Liver (tissue), 9 donors: ENCODE results near the gene ERH. TPM values are rescaled to one million over a fixed set of nuclear protein-coding genes. Genes with fewer than 3 reads are reported as not detected.

ENCODE experiments used
- DNase-seq: peaks from one replicate; pipeline ENCODE4 v3.0.0-alpha.2; 2017; ENCODE audit warnings: low spot score
- H3K27ac ChIP-seq, 2 donors: one replicate each; pipeline ENCODE4 v1.7.0; 2013; ENCODE audit warnings: inconsistent platforms in 2 of 2, low read length in 2 of 2, control low read depth in 1 of 2, low read depth in 1 of 2, mild to moderate bottlenecking in 1 of 2
- H3K27me3 ChIP-seq, 4 donors: one replicate each; pipeline versions ENCODE4 v1.6.1 to v1.7.0; 2013; ENCODE audit warnings: low read length in 3 of 4, inconsistent platforms in 1 of 4, mild to moderate bottlenecking in 1 of 4, moderate library complexity in 1 of 4; ENCODE audit not compliant: control insufficient read depth in 4 of 4, insufficient read depth in 4 of 4
- H3K36me3 ChIP-seq, 4 donors: one replicate each; pipeline versions ENCODE4 v1.6.1 to v1.7.0; 2013; ENCODE audit warnings: low read length in 3 of 4, mild to moderate bottlenecking in 3 of 4, low read depth in 1 of 4, moderate library complexity in 1 of 4; ENCODE audit not compliant: control insufficient read depth in 4 of 4, insufficient read depth in 3 of 4
- H3K4me1 ChIP-seq, 4 donors: one replicate each; pipeline versions ENCODE4 v1.6.1 to v1.7.0; 2013; ENCODE audit warnings: low read length in 3 of 4, mild to moderate bottlenecking in 3 of 4, moderate library complexity in 1 of 4; ENCODE audit not compliant: control insufficient read depth in 4 of 4, insufficient read depth in 4 of 4
- H3K4me3 ChIP-seq, 3 donors: one replicate each; pipeline versions ENCODE4 v1.6.1 to v1.7.0; 2013; ENCODE audit warnings: low read length in 3 of 3, control low read depth in 1 of 3, low read depth in 1 of 3, mild to moderate bottlenecking in 1 of 3
- H3K9ac ChIP-seq, 2 donors: one replicate each; pipeline ENCODE4 v1.7.0; 2013; ENCODE audit warnings: low read length in 2 of 2, mild to moderate bottlenecking in 2 of 2, moderate library complexity in 2 of 2, control low read depth in 1 of 2, low read depth in 1 of 2
- H3K9me3 ChIP-seq, 4 donors: one replicate each; pipeline versions ENCODE4 v1.6.1 to v1.7.0; 2013; ENCODE audit warnings: low read length in 3 of 4; ENCODE audit not compliant: control insufficient read depth in 4 of 4
- EGR1 ChIP-seq, 2 donors: IDR thresholded peaks; 2 replicates each; pipeline ENCODE4 v1.6.1; 2016 to 2018; ENCODE audit warnings: antibody characterized with exemption in 2 of 2, low read depth in 2 of 2
- FOXA1 ChIP-seq: IDR thresholded peaks from 2 replicates; pipeline ENCODE4 v1.6.1; 2016; ENCODE audit warnings: antibody characterized with exemption
- FOXA2 ChIP-seq: IDR thresholded peaks from 2 replicates; pipeline ENCODE4 v1.6.1; 2016; ENCODE audit warnings: antibody characterized with exemption
- GABPA ChIP-seq, 2 donors: IDR thresholded peaks in 1 of 2; conservative IDR thresholded peaks in 1 of 2; 2 replicates each; pipeline ENCODE4 v1.6.1; 2016; ENCODE audit warnings: antibody characterized with exemption in 2 of 2, mild to moderate bottlenecking in 1 of 2, moderate library complexity in 1 of 2
- HNF4A ChIP-seq, 2 donors: conservative IDR thresholded peaks; 2 replicates each; pipeline ENCODE4 v1.6.1; 2016; ENCODE audit warnings: antibody characterized with exemption in 2 of 2, mild to moderate bottlenecking in 2 of 2
- HNF4G ChIP-seq: IDR thresholded peaks from 2 replicates; pipeline ENCODE4 v1.6.1; 2016; ENCODE audit warnings: antibody characterized with exemption
- JUND ChIP-seq, 2 donors: IDR thresholded peaks; 2 replicates each; pipeline ENCODE4 v1.6.1; 2016; ENCODE audit warnings: antibody characterized with exemption in 2 of 2
- NR2F2 ChIP-seq: IDR thresholded peaks from 2 replicates; pipeline ENCODE4 v1.6.1; 2016; ENCODE audit warnings: antibody characterized with exemption
- RAD21 ChIP-seq, 2 donors: IDR thresholded peaks; 2 replicates each; pipeline ENCODE4 v1.6.1; 2016; ENCODE audit warnings: antibody characterized with exemption in 2 of 2, mild to moderate bottlenecking in 2 of 2
- RXRA ChIP-seq, 2 donors: IDR thresholded peaks; 2 replicates each; pipeline ENCODE4 v1.6.1; 2017 to 2018; ENCODE audit warnings: antibody characterized with exemption in 2 of 2, mild to moderate bottlenecking in 1 of 2
- SP1 ChIP-seq: IDR thresholded peaks from 2 replicates; pipeline ENCODE4 v1.6.1; 2018; ENCODE audit warnings: antibody characterized with exemption, mild to moderate bottlenecking
- TAF1 ChIP-seq: conservative IDR thresholded peaks from 2 replicates; pipeline ENCODE4 v1.6.1; 2016; ENCODE audit warnings: antibody characterized with exemption, mild to moderate bottlenecking
- YY1 ChIP-seq: IDR thresholded peaks from 2 replicates; pipeline ENCODE4 v1.6.1; 2016; ENCODE audit warnings: antibody characterized with exemption, mild to moderate bottlenecking
- WGBS: extraction: QIAGEN DNeasy Blood & Tissue Kit; methylation state at CpG from one replicate; pipeline ENCODE4 v1.1.7; 2013; 5-methylcytosine and 5-hydroxymethylcytosine counted together
- polyA plus RNA-seq, 2 donors: library from polyadenylated mRNA; stranded (reverse) in 1 of 2; unstranded in 1 of 2; fragments of 200-250 nt in 1 of 2; fragments of >200 nt in 1 of 2; fragmentation: Nextera tagmentation in 1 of 2; extraction: Ambion mirVana in 1 of 2; gene quantifications; one replicate each; pipeline versions ENCODE4 v1.2.1 to v1.2.3, GENCODE V29; 2013 to 2015
- total RNA-seq, 2 donors: library from RNA; depleted of rRNA; stranded (reverse); fragments of >200 nt; gene quantifications; one replicate each; pipeline ENCODE4 v1.2.3, GENCODE V29; 2014
- TF ChIP-seq, protein P1 (sequence below): IDR thresholded peaks from 2 replicates; pipeline ENCODE4 v1.6.1; 2016; ENCODE audit warnings: antibody characterized with exemption
- TF ChIP-seq, protein P2 (sequence below): IDR thresholded peaks from 2 replicates; pipeline ENCODE4 v1.6.1; 2016; ENCODE audit warnings: antibody characterized with exemption
- TF ChIP-seq, protein P3 (sequence below): fragments of 150-350 bp; IDR thresholded peaks from 2 replicates; pipeline ENCODE4 v1.5.1; 2017; ENCODE audit warnings: improper control_type of control experiment, low read depth, low read length; ENCODE audit not compliant: missing input control
- TF ChIP-seq, protein P4 (sequence below): IDR thresholded peaks from 2 replicates; pipeline ENCODE4 v1.6.1; 2016; ENCODE audit warnings: antibody characterized with exemption
- TF ChIP-seq, protein P5 (sequence below): IDR thresholded peaks from 2 replicates; pipeline ENCODE4 v1.6.1; 2016; ENCODE audit warnings: antibody characterized with exemption, mild to moderate bottlenecking
- donor health status: healthy.
- donor health status: healthy.
- donor health status: healthy.
- donor health status: healthy.
- donor health status: healthy.

Gene ERH
- total and polyA plus RNA-seq, 4 donors = 49.2 to 78.0 (median 63.4) TPM

DNA sequence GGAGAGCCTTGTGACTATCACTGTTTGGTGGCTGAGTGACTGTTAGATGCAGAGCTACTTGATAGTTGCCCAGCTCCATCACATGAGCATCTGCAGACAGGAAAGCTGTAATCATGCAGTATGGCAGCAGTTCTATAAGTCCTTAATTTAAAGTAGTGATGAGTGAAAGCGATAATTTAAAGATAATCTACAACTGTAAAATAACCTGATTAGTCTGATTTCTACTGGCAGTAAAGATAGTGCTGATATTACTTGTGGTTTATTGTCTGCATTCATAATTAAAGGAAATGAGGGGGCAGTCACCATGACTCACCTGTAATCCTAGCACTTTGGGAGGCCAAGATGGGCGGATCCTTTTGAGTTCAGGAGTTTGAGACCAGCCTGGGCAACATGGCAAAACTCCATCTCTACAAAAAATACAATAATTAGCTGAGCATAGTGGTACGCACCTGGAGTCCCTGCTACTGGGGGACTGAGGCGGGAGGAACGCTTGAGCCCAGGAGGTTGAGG is 45.3 kb upstream of the ERH start:
- H3K9me3 ChIP-seq = no peaks in the 10 kb centered on the region
- TF ChIP-seq HNF4A (conservative IDR thresholded peaks at IDR 0.05) = no peak
- no peak for DNase-seq
- no peak overlapping the region for H3K27ac ChIP-seq
- H3K9ac ChIP-seq = no peak overlapping the region
- H3K4me1 ChIP-seq = no peaks in the 10 kb centered on the region
- H3K36me3 ChIP-seq = peaks cover 3 to 13% (median 6%) of the 10 kb centered on the region in 4 donors
- no peaks in the 10 kb centered on the region for H3K27me3 ChIP-seq
- WGBS = over 99% methylated on average over 5 of the region's 5 CpGs
- no peak overlapping the region for H3K4me3 ChIP-seq

DNA sequence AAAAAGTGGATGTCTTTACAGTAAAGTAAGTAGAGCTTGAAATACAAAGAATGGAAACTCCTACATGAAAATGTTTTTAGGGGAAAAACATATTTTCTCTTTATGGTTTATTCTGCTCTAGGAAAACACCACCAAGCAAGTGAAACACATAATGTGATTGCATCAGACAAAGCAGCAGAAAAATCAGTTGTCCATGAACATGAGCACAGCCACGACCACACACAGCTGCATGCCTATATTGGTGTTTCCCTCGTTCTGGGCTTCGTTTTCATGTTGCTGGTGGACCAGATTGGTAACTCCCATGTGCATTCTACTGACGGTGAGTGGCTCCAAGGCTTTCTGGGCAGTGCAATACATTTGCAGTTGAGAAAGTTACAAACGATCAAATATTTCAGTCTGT is 43.8 kb upstream of the ERH start:
- H3K27me3 ChIP-seq = no peaks in the 10 kb centered on the region
- no peak overlapping the region for H3K27ac ChIP-seq
- no peak for DNase-seq
- TF ChIP-seq EGR1 (IDR thresholded peaks at IDR 0.05; ENCODE audit: low read depth in 2 of 2) (no peak), YY1 (no peak), HNF4G (no peak), HNF4A (conservative IDR thresholded peaks at IDR 0.05) (no peak), GABPA (IDR thresholded peaks at IDR 0.05 in 1 of 2, conservative IDR thresholded peaks at IDR 0.05 in 1 of 2) (no peak), NR2F2 (no peak), SP1 (no peak), JUND (IDR thresholded peaks at IDR 0.05) (no peak), FOXA1 (no peak), RAD21 (IDR thresholded peaks at IDR 0.05) (no peak), TAF1 (no peak), RXRA (IDR thresholded peaks at IDR 0.05) (no peak), FOXA2 (no peak)
- TF ChIP-seq, protein P1, sequence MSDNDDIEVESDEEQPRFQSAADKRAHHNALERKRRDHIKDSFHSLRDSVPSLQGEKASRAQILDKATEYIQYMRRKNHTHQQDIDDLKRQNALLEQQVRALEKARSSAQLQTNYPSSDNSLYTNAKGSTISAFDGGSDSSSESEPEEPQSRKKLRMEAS = no peak
- TF ChIP-seq, protein P2, sequence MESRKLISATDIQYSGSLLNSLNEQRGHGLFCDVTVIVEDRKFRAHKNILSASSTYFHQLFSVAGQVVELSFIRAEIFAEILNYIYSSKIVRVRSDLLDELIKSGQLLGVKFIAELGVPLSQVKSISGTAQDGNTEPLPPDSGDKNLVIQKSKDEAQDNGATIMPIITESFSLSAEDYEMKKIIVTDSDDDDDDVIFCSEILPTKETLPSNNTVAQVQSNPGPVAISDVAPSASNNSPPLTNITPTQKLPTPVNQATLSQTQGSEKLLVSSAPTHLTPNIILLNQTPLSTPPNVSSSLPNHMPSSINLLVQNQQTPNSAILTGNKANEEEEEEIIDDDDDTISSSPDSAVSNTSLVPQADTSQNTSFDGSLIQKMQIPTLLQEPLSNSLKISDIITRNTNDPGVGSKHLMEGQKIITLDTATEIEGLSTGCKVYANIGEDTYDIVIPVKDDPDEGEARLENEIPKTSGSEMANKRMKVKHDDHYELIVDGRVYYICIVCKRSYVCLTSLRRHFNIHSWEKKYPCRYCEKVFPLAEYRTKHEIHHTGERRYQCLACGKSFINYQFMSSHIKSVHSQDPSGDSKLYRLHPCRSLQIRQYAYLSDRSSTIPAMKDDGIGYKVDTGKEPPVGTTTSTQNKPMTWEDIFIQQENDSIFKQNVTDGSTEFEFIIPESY = no peak
- TF ChIP-seq, protein P3, sequence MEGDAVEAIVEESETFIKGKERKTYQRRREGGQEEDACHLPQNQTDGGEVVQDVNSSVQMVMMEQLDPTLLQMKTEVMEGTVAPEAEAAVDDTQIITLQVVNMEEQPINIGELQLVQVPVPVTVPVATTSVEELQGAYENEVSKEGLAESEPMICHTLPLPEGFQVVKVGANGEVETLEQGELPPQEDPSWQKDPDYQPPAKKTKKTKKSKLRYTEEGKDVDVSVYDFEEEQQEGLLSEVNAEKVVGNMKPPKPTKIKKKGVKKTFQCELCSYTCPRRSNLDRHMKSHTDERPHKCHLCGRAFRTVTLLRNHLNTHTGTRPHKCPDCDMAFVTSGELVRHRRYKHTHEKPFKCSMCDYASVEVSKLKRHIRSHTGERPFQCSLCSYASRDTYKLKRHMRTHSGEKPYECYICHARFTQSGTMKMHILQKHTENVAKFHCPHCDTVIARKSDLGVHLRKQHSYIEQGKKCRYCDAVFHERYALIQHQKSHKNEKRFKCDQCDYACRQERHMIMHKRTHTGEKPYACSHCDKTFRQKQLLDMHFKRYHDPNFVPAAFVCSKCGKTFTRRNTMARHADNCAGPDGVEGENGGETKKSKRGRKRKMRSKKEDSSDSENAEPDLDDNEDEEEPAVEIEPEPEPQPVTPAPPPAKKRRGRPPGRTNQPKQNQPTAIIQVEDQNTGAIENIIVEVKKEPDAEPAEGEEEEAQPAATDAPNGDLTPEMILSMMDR = no peak
- TF ChIP-seq, protein P4, sequence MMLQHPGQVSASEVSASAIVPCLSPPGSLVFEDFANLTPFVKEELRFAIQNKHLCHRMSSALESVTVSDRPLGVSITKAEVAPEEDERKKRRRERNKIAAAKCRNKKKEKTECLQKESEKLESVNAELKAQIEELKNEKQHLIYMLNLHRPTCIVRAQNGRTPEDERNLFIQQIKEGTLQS = no peak
- TF ChIP-seq, protein P5, sequence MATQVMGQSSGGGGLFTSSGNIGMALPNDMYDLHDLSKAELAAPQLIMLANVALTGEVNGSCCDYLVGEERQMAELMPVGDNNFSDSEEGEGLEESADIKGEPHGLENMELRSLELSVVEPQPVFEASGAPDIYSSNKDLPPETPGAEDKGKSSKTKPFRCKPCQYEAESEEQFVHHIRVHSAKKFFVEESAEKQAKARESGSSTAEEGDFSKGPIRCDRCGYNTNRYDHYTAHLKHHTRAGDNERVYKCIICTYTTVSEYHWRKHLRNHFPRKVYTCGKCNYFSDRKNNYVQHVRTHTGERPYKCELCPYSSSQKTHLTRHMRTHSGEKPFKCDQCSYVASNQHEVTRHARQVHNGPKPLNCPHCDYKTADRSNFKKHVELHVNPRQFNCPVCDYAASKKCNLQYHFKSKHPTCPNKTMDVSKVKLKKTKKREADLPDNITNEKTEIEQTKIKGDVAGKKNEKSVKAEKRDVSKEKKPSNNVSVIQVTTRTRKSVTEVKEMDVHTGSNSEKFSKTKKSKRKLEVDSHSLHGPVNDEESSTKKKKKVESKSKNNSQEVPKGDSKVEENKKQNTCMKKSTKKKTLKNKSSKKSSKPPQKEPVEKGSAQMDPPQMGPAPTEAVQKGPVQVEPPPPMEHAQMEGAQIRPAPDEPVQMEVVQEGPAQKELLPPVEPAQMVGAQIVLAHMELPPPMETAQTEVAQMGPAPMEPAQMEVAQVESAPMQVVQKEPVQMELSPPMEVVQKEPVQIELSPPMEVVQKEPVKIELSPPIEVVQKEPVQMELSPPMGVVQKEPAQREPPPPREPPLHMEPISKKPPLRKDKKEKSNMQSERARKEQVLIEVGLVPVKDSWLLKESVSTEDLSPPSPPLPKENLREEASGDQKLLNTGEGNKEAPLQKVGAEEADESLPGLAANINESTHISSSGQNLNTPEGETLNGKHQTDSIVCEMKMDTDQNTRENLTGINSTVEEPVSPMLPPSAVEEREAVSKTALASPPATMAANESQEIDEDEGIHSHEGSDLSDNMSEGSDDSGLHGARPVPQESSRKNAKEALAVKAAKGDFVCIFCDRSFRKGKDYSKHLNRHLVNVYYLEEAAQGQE = no peak
- no peak overlapping the region for H3K4me3 ChIP-seq
- H3K9ac ChIP-seq = no peak overlapping the region
- H3K9me3 ChIP-seq = no peaks in the 10 kb centered on the region
- H3K4me1 ChIP-seq = no peaks in the 10 kb centered on the region
- WGBS = 93% methylated on average over 5 of the region's 5 CpGs
- peaks cover 1 to 13% (median 6%) of the 10 kb centered on the region in 4 donors for H3K36me3 ChIP-seq
